Glutamatergic neuron (in vitro differentiated cells): ENCODE measurements around the gene ZNF469. TPM values are rescaled to one million over a fixed set of nuclear protein-coding genes. Genes with fewer than 3 reads are reported as not detected.

ENCODE experiments used
- DNase-seq: peaks from one replicate; pipeline ENCODE4 v3.0.0; 2022
- H3K27ac Mint-ChIP-seq: one replicate; pipeline ENCODE4 v1.8.0; 2020; ENCODE audit warnings: mild to moderate bottlenecking, mixed read lengths, inconsistent platforms; ENCODE audit not compliant: unreplicated experiment
- H3K27me3 Mint-ChIP-seq: one replicate; pipeline ENCODE4 v1.8.0; 2020; ENCODE audit warnings: mild to moderate bottlenecking, moderate library complexity, mixed read lengths, inconsistent platforms; ENCODE audit not compliant: unreplicated experiment
- H3K36me3 Mint-ChIP-seq: one replicate; pipeline ENCODE4 v1.8.0; 2020; ENCODE audit warnings: mild to moderate bottlenecking, mixed read lengths, inconsistent platforms; ENCODE audit not compliant: unreplicated experiment
- H3K4me1 Mint-ChIP-seq: one replicate; pipeline ENCODE4 v1.8.0; 2020; ENCODE audit warnings: mild to moderate bottlenecking, low read depth, mixed read lengths, inconsistent platforms; ENCODE audit not compliant: unreplicated experiment
- H3K4me3 Mint-ChIP-seq: one replicate; pipeline ENCODE4 v1.8.0; 2020; ENCODE audit warnings: mild to moderate bottlenecking, mixed read lengths, inconsistent platforms; ENCODE audit not compliant: unreplicated experiment
- H3K9me3 Mint-ChIP-seq: one replicate; pipeline ENCODE4 v1.8.0; 2020; ENCODE audit warnings: mild to moderate bottlenecking, moderate library complexity, mixed read lengths, inconsistent platforms; ENCODE audit not compliant: unreplicated experiment
- CTCF ChIP-seq: fragments of 200-600 bp; sonication (generic); IDR thresholded peaks from one replicate; pipeline ENCODE4 v1.5.0; 2021; ENCODE audit not compliant: partially characterized antibody, unreplicated experiment
- total RNA-seq: library from RNA; stranded (reverse); fragmentation: NEBNext Ultra II Directional; extraction: Animal tissue kit (Norgen Biotek cat#: 25700); gene quantifications from one replicate; pipeline ENCODE4 v1.2.1, GENCODE V29; 2021; ENCODE audit not compliant: unreplicated experiment

ZNF469 gene
- total RNA-seq, 1 donor from 2014 or later: 0.56 TPM

GRCh38 chr16:88340755-88341150 is 42.0 kb upstream of the ZNF469 start:
- peaks cover 5% of the 10 kb centered on the region for H3K9me3 Mint-ChIP-seq
- no peak for DNase-seq
- no peak overlapping the region for H3K27ac Mint-ChIP-seq
- H3K4me3 Mint-ChIP-seq: no peak overlapping the region
- H3K27me3 Mint-ChIP-seq: peaks cover 7% of the 10 kb centered on the region
- H3K36me3 Mint-ChIP-seq: peaks cover 14% of the 10 kb centered on the region
- no peaks in the 10 kb centered on the region for H3K4me1 Mint-ChIP-seq
- TF ChIP-seq CTCF: no peak

DNA sequence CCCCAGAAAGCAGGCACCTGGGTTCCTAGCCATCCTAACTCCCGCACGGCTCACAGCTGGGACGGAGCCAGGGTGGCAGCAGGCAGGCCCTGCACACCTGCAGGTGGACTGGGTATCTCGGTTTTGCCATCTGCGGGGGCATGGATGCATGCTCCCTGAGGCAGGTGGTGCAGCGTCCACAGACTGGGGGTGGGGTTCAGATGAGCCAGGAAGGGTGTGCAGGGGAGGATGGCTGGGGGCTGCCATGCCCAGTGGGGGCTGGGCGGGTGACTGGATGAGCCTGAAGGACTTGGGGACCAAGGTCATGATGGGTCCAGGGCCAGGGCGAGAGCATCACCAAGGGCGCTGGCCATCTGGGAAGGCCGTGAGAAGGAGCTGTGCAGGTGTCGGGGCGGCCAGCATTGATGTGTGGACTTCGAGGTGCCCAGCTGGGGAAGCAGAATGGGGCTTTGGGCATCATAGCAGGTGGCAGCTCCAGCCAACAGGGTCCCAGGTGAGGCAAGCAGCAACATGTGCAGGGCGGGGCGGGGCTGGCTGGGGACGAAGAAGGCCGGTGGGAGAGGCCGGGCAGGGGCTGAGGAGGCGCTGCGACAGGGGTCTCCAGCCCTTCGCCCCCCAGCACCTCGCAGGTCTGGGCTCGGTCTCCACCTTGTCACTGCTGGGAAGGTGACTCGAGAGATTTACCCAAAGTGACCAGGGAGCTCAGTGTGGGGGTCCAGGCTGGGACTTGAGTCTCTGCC is 41.0 kb upstream of the ZNF469 start:
- H3K27me3 Mint-ChIP-seq: peaks cover 7% of the 10 kb centered on the region
- no peak overlapping the region for H3K4me3 Mint-ChIP-seq
- TF ChIP-seq CTCF: no peak
- peaks cover 5% of the 10 kb centered on the region for H3K9me3 Mint-ChIP-seq
- H3K4me1 Mint-ChIP-seq: no peaks in the 10 kb centered on the region
- no peak for DNase-seq
- no peak overlapping the region for H3K27ac Mint-ChIP-seq
- peaks cover 10% of the 10 kb centered on the region for H3K36me3 Mint-ChIP-seq

DNA sequence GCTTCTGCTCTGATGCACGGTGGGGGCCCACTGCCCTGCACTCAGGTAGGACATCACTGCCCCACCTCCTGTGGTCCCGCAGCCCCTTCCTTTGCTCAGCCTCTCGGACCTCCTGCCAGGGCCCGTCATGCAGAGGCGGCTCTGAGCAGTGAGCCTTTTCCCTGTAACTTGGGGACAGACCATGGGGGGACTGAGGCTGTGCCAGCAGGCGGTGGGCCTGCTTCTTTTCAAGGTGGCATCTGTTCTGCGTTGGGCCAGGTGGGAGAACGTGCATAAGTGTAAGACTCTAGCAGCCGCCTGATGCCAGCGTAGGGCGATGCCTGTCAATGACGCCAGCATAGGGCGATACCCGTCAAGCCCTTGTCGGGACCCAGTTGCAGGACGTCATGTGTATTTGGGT is 40.3 kb upstream of the ZNF469 start:
- peaks cover 6% of the 10 kb centered on the region for H3K36me3 Mint-ChIP-seq
- no peak overlapping the region for H3K27ac Mint-ChIP-seq
- DNase-seq: no peak
- H3K4me3 Mint-ChIP-seq: no peak overlapping the region
- H3K9me3 Mint-ChIP-seq: peaks cover 5% of the 10 kb centered on the region
- no peak for TF ChIP-seq CTCF
- H3K4me1 Mint-ChIP-seq: no peaks in the 10 kb centered on the region
- H3K27me3 Mint-ChIP-seq: peaks cover 7% of the 10 kb centered on the region

DNA sequence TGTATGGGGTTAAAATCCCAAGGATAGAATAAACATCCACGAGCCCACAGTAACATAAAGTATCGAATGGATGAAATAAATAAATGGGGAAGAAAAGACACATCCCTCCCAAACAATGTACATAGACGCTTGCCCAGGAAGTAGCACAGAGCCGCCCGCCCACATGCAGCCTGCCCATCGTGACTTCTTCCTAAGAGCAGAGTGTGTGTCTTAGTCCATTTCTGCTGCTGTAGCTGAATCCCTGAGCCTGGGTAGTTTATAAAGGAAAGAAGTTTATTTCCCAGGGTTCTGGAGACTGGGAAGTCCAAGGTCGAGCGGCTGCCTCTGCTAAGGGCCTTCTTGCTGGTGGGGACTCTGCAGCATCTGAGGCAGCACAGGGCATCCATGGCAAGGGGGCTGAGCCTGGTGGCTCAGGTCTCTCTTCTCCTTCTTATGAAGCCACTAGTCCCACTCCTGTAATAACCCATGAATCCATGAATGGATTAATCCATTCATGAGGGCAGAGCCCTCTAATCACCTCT is 39.4 kb upstream of the ZNF469 start:
- no peak for TF ChIP-seq CTCF
- no peak overlapping the region for H3K4me3 Mint-ChIP-seq
- H3K36me3 Mint-ChIP-seq: peaks cover 6% of the 10 kb centered on the region
- peaks cover 7% of the 10 kb centered on the region for H3K27me3 Mint-ChIP-seq
- DNase-seq: no peak
- H3K4me1 Mint-ChIP-seq: no peaks in the 10 kb centered on the region
- peaks cover 5% of the 10 kb centered on the region for H3K9me3 Mint-ChIP-seq
- H3K27ac Mint-ChIP-seq: no peak overlapping the region

GRCh38 chr16:88344411-88345030 is 38.2 kb upstream of the ZNF469 start:
- no peak for TF ChIP-seq CTCF
- H3K4me1 Mint-ChIP-seq: peaks cover 1% of the 10 kb centered on the region

More at GRCh38 chr16:88344411-88345030, 38.2 kb upstream of the ZNF469 start:
- no peak overlapping the region for H3K27ac Mint-ChIP-seq
- H3K27me3 Mint-ChIP-seq: peaks cover 11% of the 10 kb centered on the region
- H3K9me3 Mint-ChIP-seq: peaks cover 7% of the 10 kb centered on the region
- DNase-seq: no peak
- H3K4me3 Mint-ChIP-seq: no peak overlapping the region
- H3K36me3 Mint-ChIP-seq: peaks cover 6% of the 10 kb centered on the region
